ENCODE data around the gene CPTP. TPM values are rescaled to one million over a fixed set of nuclear protein-coding genes. Genes with fewer than 3 reads are reported as not detected.

CPTP gene
- total and polyA plus RNA-seq, 8 donors = 10.6 to 25.2 (median 15.0) TPM

GRCh38 chr1:1377540-1378205 lies 53.1 kb downstream of the CPTP start:
- intact Hi-C loops (cut with DNase I) = no loop called here
- peak in 1 of 4 donors; percentile 59 for DNase-seq
- no peak for ATAC-seq

More at GRCh38 chr1:1377540-1378205, 53.1 kb downstream of the CPTP start:
- no peaks in the 10 kb centered on the region for H3K9me3 ChIP-seq
- no peaks in the 10 kb centered on the region for H3K27me3 ChIP-seq
- no peak overlapping the region for H3K4me3 ChIP-seq
- peaks cover 11 to 26% of the 10 kb centered on the region in 2 donors for H3K4me1 ChIP-seq
- TF ChIP-seq CTCF (IDR thresholded peaks at IDR 0.05) = no peak
- peaks cover 0 to 32% of the 10 kb centered on the region in 2 donors for H3K36me3 ChIP-seq
- H3K27ac ChIP-seq = no peak overlapping the region

Small RNAs within 50 kb of the gene (microRNA-seq; reads per million reads assigned to microRNA genes)
- gene MIR6726 (1.2 to 1.3 reads per million in 2 donors), gene MIR6727 (0.41 to 0.50 reads per million in 2 donors), gene MIR6808 (0.14 to 0.34 reads per million in 2 donors)

Other genes starting within 250 kb of the CPTP start
- 10 to 100 TPM in 1 of 2 donors, 1 to 10 TPM in 1; 8.0 to 14.0 TPM for gene C1orf159, start 208.7 kb upstream of the CPTP start, total RNA-seq
- 10 to 100 TPM in 3 of 6 donors, 1 to 10 TPM in 3; 7.7 to 16.0 (median 10.1) TPM for gene C1orf159, start 208.7 kb upstream of the CPTP start, polyA plus RNA-seq (ENCODE audit: insufficient read length in 6 of 6)
- 1 to 10 TPM in 1 of 2 donors, under 1 TPM in 1; 0.17 to 4.6 TPM for gene TTLL10, start 150.9 kb upstream of the CPTP start, total RNA-seq
- gene TTLL10, start 150.9 kb upstream of the CPTP start, polyA plus RNA-seq (ENCODE audit: insufficient read length in 6 of 6) = 1 to 10 TPM in 5 of 6 donors, under 1 TPM in 1; 0.63 to 3.0 (median 1.7) TPM
- 1 to 10 TPM; 1.1 to 1.3 TPM for gene TNFRSF18, start 118.2 kb upstream of the CPTP start, total RNA-seq
- under 1 TPM; 0.38 to 0.73 (median 0.51) TPM for gene TNFRSF18, start 118.2 kb upstream of the CPTP start, polyA plus RNA-seq (ENCODE audit: insufficient read length in 6 of 6)
- 1 to 10 TPM; 2.8 to 3.5 TPM for gene TNFRSF4, start 110.6 kb upstream of the CPTP start, total RNA-seq
- gene TNFRSF4, start 110.6 kb upstream of the CPTP start, polyA plus RNA-seq (ENCODE audit: insufficient read length in 6 of 6) = 1 to 10 TPM; 2.0 to 4.5 (median 2.9) TPM
- gene SDF4, start 92.8 kb upstream of the CPTP start, total RNA-seq = 100 to 1,000 TPM; 152 to 166 TPM
- gene SDF4, start 92.8 kb upstream of the CPTP start, polyA plus RNA-seq (ENCODE audit: insufficient read length in 6 of 6) = 100 to 1,000 TPM in 2 of 6 donors, 10 to 100 TPM in 4; 86.7 to 124 (median 97.5) TPM
- gene B3GALT6, start 92.6 kb upstream of the CPTP start, total RNA-seq = 10 to 100 TPM; 12.6 to 25.2 TPM
- gene B3GALT6, start 92.6 kb upstream of the CPTP start, polyA plus RNA-seq (ENCODE audit: insufficient read length in 6 of 6) = 10 to 100 TPM; 13.2 to 21.4 (median 17.8) TPM
- 1 to 10 TPM; 1.2 to 2.2 TPM for gene C1QTNF12, start 78.1 kb upstream of the CPTP start, total RNA-seq
- 1 to 10 TPM in 2 of 6 donors, under 1 TPM in 4; 0.52 to 1.4 (median 0.78) TPM for gene C1QTNF12, start 78.1 kb upstream of the CPTP start, polyA plus RNA-seq (ENCODE audit: insufficient read length in 6 of 6)
- gene UBE2J2, start 50.9 kb upstream of the CPTP start, total RNA-seq = 10 to 100 TPM; 42.8 to 53.1 TPM
- gene UBE2J2, start 50.9 kb upstream of the CPTP start, polyA plus RNA-seq (ENCODE audit: insufficient read length in 6 of 6) = 10 to 100 TPM; 45.1 to 68.6 (median 52.1) TPM
- gene SCNN1D, start 44.4 kb upstream of the CPTP start, total RNA-seq = 1 to 10 TPM; 2.1 to 4.3 TPM
- 10 to 100 TPM in 3 of 6 donors, 1 to 10 TPM in 3; 5.9 to 13.1 (median 9.4) TPM for gene SCNN1D, start 44.4 kb upstream of the CPTP start, polyA plus RNA-seq (ENCODE audit: insufficient read length in 6 of 6)
- gene ACAP3, start 16.9 kb upstream of the CPTP start, total RNA-seq = 10 to 100 TPM; 56.4 to 60.2 TPM
- 10 to 100 TPM; 30.8 to 73.6 (median 41.1) TPM for gene ACAP3, start 16.9 kb upstream of the CPTP start, polyA plus RNA-seq (ENCODE audit: insufficient read length in 6 of 6)
- 10 to 100 TPM; 17.4 to 18.3 TPM for gene PUSL1, start 16.2 kb upstream of the CPTP start, total RNA-seq
- gene PUSL1, start 16.2 kb upstream of the CPTP start, polyA plus RNA-seq (ENCODE audit: insufficient read length in 6 of 6) = 10 to 100 TPM in 1 of 6 donors, 1 to 10 TPM in 5; 4.3 to 10.9 (median 7.8) TPM
- gene INTS11, start 142 bp upstream of the CPTP start, total RNA-seq = 10 to 100 TPM; 67.0 to 90.4 TPM
- 100 to 1,000 TPM; 106 to 166 (median 127) TPM for gene INTS11, start 142 bp upstream of the CPTP start, polyA plus RNA-seq (ENCODE audit: insufficient read length in 6 of 6)
- under 1 TPM; 0.20 to 0.37 TPM for gene TAS1R3, start 6.5 kb downstream of the CPTP start, total RNA-seq
- gene TAS1R3, start 6.5 kb downstream of the CPTP start, polyA plus RNA-seq (ENCODE audit: insufficient read length in 6 of 6) = under 1 TPM; 0.23 to 0.75 (median 0.41) TPM
- 10 to 100 TPM; 67.4 to 81.2 TPM for gene DVL1, start 24.6 kb downstream of the CPTP start, total RNA-seq
- 10 to 100 TPM; 20.6 to 41.4 (median 28.5) TPM for gene DVL1, start 24.6 kb downstream of the CPTP start, polyA plus RNA-seq (ENCODE audit: insufficient read length in 6 of 6)
- gene MXRA8, start 33.8 kb downstream of the CPTP start, total RNA-seq = 100 to 1,000 TPM in 1 of 2 donors, 10 to 100 TPM in 1; 78.3 to 129 TPM
- 100 to 1,000 TPM; 113 to 151 (median 143) TPM for gene MXRA8, start 33.8 kb downstream of the CPTP start, polyA plus RNA-seq (ENCODE audit: insufficient read length in 6 of 6)
- 100 to 1,000 TPM in 1 of 2 donors, 10 to 100 TPM in 1; 99.3 to 127 TPM for gene AURKAIP1, start 50.4 kb downstream of the CPTP start, total RNA-seq
- 10 to 100 TPM; 36.9 to 64.0 (median 48.2) TPM for gene AURKAIP1, start 50.4 kb downstream of the CPTP start, polyA plus RNA-seq (ENCODE audit: insufficient read length in 6 of 6)
- 100 to 1,000 TPM; 142 to 161 TPM for gene CCNL2, start 74.5 kb downstream of the CPTP start, total RNA-seq
- gene CCNL2, start 74.5 kb downstream of the CPTP start, polyA plus RNA-seq (ENCODE audit: insufficient read length in 6 of 6) = 100 to 1,000 TPM; 250 to 405 (median 339) TPM
- gene MRPL20, start 82.5 kb downstream of the CPTP start, total RNA-seq = 100 to 1,000 TPM in 1 of 2 donors, 10 to 100 TPM in 1; 69.5 to 103 TPM
- gene MRPL20, start 82.5 kb downstream of the CPTP start, polyA plus RNA-seq (ENCODE audit: insufficient read length in 6 of 6) = 100 to 1,000 TPM in 3 of 6 donors, 10 to 100 TPM in 3; 90.8 to 145 (median 99.8) TPM
- gene ANKRD65, start 96.5 kb downstream of the CPTP start, total RNA-seq = 10 to 100 TPM; 18.4 to 35.2 TPM
- 10 to 100 TPM; 25.7 to 41.6 (median 31.7) TPM for gene ANKRD65, start 96.5 kb downstream of the CPTP start, polyA plus RNA-seq (ENCODE audit: insufficient read length in 6 of 6)
- gene VWA1, start 110.9 kb downstream of the CPTP start, total RNA-seq = 100 to 1,000 TPM; 113 to 147 TPM
- 100 to 1,000 TPM in 1 of 6 donors, 10 to 100 TPM in 5; 50.0 to 104 (median 60.9) TPM for gene VWA1, start 110.9 kb downstream of the CPTP start, polyA plus RNA-seq (ENCODE audit: insufficient read length in 6 of 6)
- 10 to 100 TPM in 1 of 2 donors, 1 to 10 TPM in 1; 9.9 to 14.9 TPM for gene ATAD3C, start 124.9 kb downstream of the CPTP start, total RNA-seq
- 1 to 10 TPM in 5 of 6 donors, under 1 TPM in 1; 0.88 to 4.5 (median 3.1) TPM for gene ATAD3C, start 124.9 kb downstream of the CPTP start, polyA plus RNA-seq (ENCODE audit: insufficient read length in 6 of 6)
- gene ATAD3B, start 147.0 kb downstream of the CPTP start, total RNA-seq = 10 to 100 TPM; 19.4 to 30.7 TPM
- gene ATAD3B, start 147.0 kb downstream of the CPTP start, polyA plus RNA-seq (ENCODE audit: insufficient read length in 6 of 6) = 10 to 100 TPM; 14.5 to 24.1 (median 18.3) TPM
- 10 to 100 TPM; 27.1 to 37.8 TPM for gene ATAD3A, start 187.4 kb downstream of the CPTP start, total RNA-seq
- gene ATAD3A, start 187.4 kb downstream of the CPTP start, polyA plus RNA-seq (ENCODE audit: insufficient read length in 6 of 6) = 10 to 100 TPM; 12.1 to 27.8 (median 17.7) TPM
- 1 to 10 TPM; 2.6 to 3.5 TPM for gene TMEM240, start 215.8 kb downstream of the CPTP start, total RNA-seq
- gene TMEM240, start 215.8 kb downstream of the CPTP start, polyA plus RNA-seq (ENCODE audit: insufficient read length in 6 of 6) = 1 to 10 TPM; 3.7 to 6.9 (median 4.6) TPM

Measured in left lung (tissue), 10 donors.